Measurements from ENCODE around the gene INTS11.

Gene INTS11

GRCh38 chr1:1364266-1364665 lies 39.8 kb upstream of the INTS11 start:
- Histone ChIP-seq H3F3A (ENCODE audit: control insufficient read depth, insufficient read depth) (peaks cover 6% of the 10 kb centered on the region; the same call in 1 of the 2 replicates), H3K9me2 (replicated peaks; ENCODE audit: control insufficient read depth, low read length) (no peaks in the 10 kb centered on the region), H3K27me3 (ENCODE audit: control insufficient read depth, low read length) (no peaks in the 10 kb centered on the region), H3K4me3 (ENCODE audit: low read length) (no peak overlapping the region), H3K27ac (ENCODE audit: low read depth, low read length) (no peak overlapping the region), H3K36me3 (ENCODE audit: control insufficient read depth, low read length) (no peaks in the 10 kb centered on the region), H3K4me1 (ENCODE audit: control insufficient read depth, low read length) (no peaks in the 10 kb centered on the region), H3K4me2 (ENCODE audit: low read length) (no peak overlapping the region), H4K20me1 (ENCODE audit: control insufficient read depth, insufficient read depth, low read depth, low read length) (no peaks in the 10 kb centered on the region), H3K9me3 (ENCODE audit: control insufficient read depth, insufficient read depth, low read length) (peaks cover 18% of the 10 kb centered on the region), H3K79me2 (ENCODE audit: control insufficient read depth, low read length) (no peaks in the 10 kb centered on the region)
- TF ChIP-seq CTCF (IDR thresholded peaks at IDR 0.05; ENCODE audit: low read depth, low read length, poor library complexity, severe bottlenecking) (no peak), EZH2phosphoT487 (IDR thresholded peaks at IDR 0.05; ENCODE audit: borderline replicate concordance, low read length) (no peak)

- no peak overlapping the region for H3K27ac ChIP-seq (ENCODE audit: low read depth, low read length)
- H3K4me3 ChIP-seq (ENCODE audit: low read length) = no peak overlapping the region
- no peak for TF ChIP-seq CTCF (IDR thresholded peaks at IDR 0.05; ENCODE audit: low read depth, low read length, poor library complexity, severe bottlenecking)
- no peak for TF ChIP-seq EZH2phosphoT487 (IDR thresholded peaks at IDR 0.05; ENCODE audit: borderline replicate concordance, low read length)
- H3K27me3 ChIP-seq (ENCODE audit: control insufficient read depth, low read length) = peaks cover 12% of the 10 kb centered on the region
- peaks cover 13% of the 10 kb centered on the region for H3K9me3 ChIP-seq (ENCODE audit: control insufficient read depth, insufficient read depth, low read length)
- no peak overlapping the region for H3K4me2 ChIP-seq (ENCODE audit: low read length)
- H3K36me3 ChIP-seq (ENCODE audit: control insufficient read depth, low read length) = no peaks in the 10 kb centered on the region
- 0 out of 2 replicates have a peak, but pooled peaks cover 2% of the 10 kb centered on the region for H3F3A ChIP-seq (ENCODE audit: control insufficient read depth, insufficient read depth)
- no peaks in the 10 kb centered on the region for H3K9me2 ChIP-seq (replicated peaks; ENCODE audit: control insufficient read depth, low read length)
- H3K79me2 ChIP-seq (ENCODE audit: control insufficient read depth, low read length) = no peaks in the 10 kb centered on the region
- no peaks in the 10 kb centered on the region for H4K20me1 ChIP-seq (ENCODE audit: control insufficient read depth, insufficient read depth, low read depth, low read length)
- no peaks in the 10 kb centered on the region for H3K4me1 ChIP-seq (ENCODE audit: control insufficient read depth, low read length)
Observed at GRCh38 chr1:1361982-1362423, 37.5 kb upstream of the INTS11 start.

GRCh38 chr1:1361233-1361981 lies 36.9 kb upstream of the INTS11 start:
- 0 out of 2 replicates have a peak, but pooled peaks cover 2% of the 10 kb centered on the region for H3F3A ChIP-seq (ENCODE audit: control insufficient read depth, insufficient read depth)
- H3K27ac ChIP-seq (ENCODE audit: low read depth, low read length) = no peak overlapping the region
- no peaks in the 10 kb centered on the region for H3K4me1 ChIP-seq (ENCODE audit: control insufficient read depth, low read length)
- peaks cover 7% of the 10 kb centered on the region for H3K9me3 ChIP-seq (ENCODE audit: control insufficient read depth, insufficient read depth, low read length)
- no peak overlapping the region for H3K4me2 ChIP-seq (ENCODE audit: low read length)
- no peaks in the 10 kb centered on the region for H4K20me1 ChIP-seq (ENCODE audit: control insufficient read depth, insufficient read depth, low read depth, low read length)
- no peaks in the 10 kb centered on the region for H3K9me2 ChIP-seq (replicated peaks; ENCODE audit: control insufficient read depth, low read length)
- H3K27me3 ChIP-seq (ENCODE audit: control insufficient read depth, low read length) = peaks cover 12% of the 10 kb centered on the region
- no peaks in the 10 kb centered on the region for H3K36me3 ChIP-seq (ENCODE audit: control insufficient read depth, low read length)
- TF ChIP-seq CTCF (IDR thresholded peaks at IDR 0.05; ENCODE audit: low read depth, low read length, poor library complexity, severe bottlenecking) (no peak), EZH2phosphoT487 (IDR thresholded peaks at IDR 0.05; ENCODE audit: borderline replicate concordance, low read length) (no peak)
- H3K4me3 ChIP-seq (ENCODE audit: low read length) = no peak overlapping the region
- H3K79me2 ChIP-seq (ENCODE audit: control insufficient read depth, low read length) = no peaks in the 10 kb centered on the region
